HuH-7.5 (cell line): ENCODE measurements around the gene GIPC1.

Experiments used
- DNase-seq: peaks from one replicate; pipeline ENCODE4 v3.0.0; 2011; ENCODE audit warnings: low spot score

Gene GIPC1

DNA sequence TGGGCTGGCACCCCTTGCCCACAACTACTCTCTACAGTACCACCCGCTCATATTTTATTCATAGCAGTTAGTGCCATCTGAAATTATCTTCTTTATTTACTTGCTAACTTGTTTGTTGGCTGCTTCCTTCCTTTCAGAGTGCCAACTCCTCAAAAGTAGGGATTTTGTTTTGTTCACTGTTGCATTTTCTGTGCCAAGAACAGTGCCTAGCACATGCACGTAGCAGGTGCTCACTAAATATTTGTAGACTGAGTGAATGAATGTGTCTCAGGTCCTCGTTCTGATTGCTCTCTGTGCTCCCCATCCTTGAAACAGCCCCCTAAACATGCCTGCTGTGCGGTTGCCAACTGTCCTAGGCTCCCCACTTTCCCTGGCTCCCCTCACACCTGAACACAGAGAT is 1.5 kb downstream of the GIPC1 start:
- DNase-seq, result no peak

DNA sequence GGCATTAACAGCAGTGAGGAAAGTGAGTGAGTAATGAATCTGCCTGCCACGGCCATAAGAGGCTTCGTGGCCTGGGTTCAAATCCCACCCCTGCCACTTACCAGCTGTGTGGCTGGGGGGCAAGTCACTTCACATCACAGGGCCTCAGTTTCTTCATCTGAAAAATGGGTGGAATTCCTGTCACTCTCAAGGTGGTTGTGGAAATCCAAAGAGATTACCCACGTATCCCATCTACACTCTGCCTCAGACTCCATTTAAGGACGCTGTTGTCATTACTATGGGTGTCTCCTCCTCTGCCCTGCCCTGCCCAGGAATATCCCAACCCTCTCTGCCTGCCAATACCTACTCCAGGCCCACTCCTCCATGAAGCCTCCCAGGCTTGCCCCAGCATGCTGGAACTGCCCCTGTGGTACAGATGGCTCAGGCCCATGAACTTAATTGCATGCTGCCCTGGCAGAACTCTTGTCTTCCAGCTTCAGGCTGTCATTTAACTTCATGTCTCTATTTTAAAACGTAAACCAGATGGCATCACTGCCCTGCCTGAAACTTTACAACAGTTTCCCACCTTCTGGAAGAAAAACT is 3.1 kb downstream of the GIPC1 start:
- DNase-seq, result no peak

DNA sequence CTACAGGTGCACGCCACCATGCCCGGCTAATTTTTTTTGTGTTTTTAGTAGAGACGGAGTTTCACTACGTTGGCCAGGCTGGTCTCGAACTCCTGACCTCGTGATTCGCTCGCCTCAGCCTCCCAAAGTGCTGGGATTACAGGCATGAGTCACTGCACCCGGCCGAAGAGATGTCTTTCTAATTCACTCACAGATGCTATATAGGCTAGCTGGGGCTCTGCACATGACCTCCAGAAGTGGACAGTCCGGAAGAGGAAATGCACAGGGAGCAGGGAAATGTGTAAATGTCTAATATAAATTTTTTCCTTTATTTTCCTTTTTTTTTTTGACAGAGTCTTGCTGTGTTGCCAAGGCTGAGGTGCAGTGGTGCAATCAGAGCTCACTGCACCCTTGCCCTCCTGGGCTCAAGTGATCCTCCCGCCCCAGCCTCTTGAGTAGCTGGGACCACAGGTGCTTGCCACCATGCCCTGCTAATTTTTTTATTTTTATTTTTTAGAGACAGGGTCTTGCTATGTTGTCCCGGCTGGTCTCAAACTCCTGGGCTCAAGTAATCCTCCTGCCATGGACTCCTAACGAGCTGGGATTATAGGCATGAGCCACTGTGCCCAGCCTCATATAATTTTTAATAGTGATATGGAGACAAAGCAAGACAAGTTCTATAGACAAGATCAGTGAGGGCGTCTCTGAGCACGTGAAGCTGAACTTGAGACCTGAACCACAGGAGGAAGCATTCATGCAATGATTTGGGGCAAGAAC is 8.4 kb downstream of the GIPC1 start:
- no peak for DNase-seq

DNA sequence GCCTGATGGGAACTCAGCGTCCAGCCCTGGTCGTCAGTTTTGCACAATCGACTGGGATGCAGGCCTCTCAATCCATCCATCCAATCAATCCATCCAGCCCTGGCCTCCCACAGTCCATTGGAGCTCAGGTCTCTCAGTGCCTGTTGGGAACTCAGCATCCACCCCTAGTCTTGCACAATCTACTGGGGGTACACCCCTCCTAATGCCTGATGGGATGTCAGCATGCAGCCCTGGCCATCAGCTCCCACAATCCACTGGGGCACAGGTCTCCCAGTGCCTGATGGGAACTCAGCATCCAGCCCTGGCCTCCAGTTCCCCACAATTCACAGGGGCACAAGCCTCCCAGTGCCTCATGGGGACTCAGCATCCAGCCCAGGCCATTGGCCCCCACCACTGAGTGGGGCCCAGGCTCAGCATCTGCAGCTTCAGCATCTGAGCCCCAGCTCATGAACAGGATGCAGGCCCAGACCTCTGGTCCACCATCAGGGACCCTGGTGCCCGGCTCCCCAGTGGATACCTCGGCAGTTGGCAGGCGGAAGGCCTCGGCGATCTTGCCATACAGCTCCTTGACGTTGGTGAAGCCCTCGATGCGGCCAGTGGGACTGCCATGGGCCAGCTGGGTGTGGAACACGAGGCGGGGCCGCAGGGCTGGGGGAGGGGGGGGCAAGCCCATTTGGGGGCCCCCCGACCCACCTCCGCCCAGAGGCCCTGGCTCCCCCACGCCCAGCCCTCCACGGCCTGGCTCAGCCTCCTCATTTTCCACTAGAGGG is 13.6 kb downstream of the GIPC1 start:
- DNase-seq, result no peak

DNA sequence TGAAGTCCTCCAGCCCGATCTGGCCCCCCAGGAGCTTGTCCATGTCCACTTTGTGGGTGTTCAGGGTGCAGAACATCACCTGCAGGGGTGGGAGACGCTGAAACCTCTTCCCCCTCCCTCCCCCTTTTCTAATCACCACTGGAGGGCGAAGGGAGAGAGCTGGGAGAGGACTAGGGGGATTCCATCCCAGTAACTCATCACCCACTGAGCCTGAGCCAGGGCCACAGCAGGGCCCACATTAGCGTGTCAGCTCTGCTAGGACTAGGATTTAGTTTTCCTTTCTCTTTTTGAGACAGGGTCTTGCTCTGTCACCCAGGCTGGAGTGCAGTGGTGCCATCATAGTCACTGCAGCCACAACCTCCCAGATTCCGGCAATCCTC is 15.2 kb downstream of the GIPC1 start:
- peak; percentile 25 for DNase-seq

DNA sequence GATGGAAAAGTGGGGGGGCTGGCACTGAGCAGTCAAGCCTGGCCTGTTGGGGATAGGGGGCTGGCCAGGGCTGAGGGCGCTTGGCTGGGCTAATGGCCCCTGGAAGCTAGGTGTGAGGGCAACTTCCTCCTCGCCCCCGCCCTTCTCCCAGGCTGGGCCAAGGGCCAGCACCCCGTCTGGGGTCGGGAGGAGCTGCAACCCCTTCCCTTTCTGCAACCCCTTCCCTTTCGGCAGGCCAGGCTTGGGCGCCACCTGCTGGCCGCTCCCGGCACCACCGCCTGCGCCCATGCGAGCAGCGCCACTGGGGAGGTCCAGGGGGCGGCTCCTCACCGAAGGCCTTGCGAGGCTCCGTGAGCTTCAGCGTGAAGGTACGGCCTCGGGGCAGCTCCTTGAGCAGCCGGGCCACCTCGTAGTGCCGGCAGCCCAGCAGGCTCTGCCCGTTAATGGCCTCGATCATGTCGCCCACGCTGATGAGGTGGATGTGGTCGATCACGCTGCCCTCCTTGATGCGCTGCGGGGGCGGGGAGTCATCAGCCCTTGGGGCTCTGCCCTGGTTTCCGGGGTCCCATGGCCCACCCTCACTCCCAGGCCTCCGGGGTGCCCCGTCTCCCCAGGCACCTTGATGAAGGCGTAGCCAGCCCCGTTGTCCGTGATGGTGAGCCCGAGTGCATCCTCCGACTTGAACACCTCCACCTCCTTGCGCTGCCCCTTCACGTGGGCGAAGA is 15.8 kb downstream of the GIPC1 start:
- peak; percentile 86 for DNase-seq

DNA sequence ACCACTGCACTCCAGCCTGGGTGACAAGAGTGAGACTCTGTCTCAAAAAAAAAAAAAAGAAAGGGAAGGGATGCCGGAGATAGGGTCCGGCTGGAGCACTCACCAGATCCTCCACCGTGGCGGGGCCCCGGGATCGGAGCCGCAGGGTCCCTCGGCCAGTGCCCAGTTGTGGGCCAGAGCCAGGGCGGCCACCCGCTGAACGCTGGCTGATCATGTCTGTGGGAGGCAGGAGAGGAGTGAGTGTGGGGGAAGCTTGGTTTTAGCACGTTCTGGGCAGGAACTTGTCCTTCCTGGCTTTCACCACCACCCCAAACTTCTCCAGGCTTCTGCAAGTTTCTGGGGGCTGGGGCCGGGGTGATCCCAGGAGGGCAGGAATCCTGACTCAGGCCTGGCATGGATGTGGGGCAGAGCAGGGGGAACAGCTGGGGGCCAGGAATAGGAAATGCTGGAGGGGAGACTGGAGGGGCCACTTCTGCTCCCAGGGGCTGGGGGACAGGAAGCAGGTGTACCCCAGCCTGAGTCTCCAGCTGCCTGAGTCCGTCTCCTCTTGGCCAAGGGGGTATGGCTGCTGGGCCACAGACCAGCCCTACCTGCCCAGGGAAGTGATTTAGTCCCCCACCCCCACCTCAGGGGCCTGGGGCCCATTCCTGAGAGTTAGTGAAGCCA is 16.5 kb downstream of the GIPC1 start:
- DNase-seq, result no peak

DNA sequence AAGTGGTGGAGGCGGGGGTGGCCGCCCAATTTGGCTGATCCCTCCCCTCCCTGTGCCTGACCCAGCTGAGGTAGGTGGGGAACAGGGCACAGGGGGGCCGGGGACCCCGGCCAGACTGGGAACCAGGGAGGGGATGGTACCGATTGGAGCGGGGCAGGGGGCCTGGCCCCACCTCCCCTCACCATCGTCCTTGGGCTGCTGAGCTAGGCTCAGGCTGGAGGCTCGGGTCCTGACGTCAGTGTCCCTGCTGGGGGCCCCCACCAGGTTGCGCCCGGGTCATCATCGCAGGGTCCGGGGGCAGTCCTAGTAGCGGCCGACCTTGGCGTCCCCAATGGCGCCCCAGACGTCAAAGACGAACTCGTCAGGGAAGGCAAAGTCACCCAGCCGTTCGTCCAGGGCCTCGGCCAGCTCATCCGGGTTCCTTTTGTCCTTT is 17.8 kb downstream of the GIPC1 start:
- DNase-seq, result no peak

DNA sequence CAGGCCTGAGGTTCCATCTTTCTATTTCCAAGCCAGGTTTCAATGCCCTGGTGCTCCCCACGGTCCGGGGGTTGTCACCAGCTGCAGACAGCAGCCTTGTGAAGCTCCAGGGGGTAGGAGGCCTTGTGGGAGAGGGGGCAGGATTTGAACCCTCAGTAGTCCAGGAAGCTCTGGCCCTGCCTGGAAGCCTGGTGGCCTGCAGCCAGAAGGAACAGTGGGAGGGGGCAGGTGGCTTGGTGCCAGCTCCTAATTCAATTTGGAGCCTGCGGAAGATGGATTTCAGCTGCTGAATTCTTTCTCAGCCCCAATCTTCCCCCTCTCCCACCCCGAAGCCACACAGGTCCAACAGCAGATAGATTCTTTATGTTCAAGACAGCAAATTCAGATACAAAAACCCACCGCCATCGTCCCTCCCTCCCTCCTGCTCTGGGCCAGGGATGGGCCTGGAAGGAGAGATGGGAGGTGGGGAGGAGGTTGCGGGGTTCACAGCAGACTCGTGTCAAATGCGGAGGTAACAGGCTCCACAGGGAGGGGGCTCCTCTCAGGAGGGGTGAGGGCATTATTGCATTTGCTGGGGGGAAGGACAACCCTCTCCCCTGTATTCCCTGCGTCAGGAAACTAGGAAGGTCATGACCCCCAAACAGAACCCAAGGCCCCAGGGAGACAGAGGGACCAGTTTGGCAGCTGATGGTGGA is 18.4 kb downstream of the GIPC1 start:
- no peak for DNase-seq

DNA sequence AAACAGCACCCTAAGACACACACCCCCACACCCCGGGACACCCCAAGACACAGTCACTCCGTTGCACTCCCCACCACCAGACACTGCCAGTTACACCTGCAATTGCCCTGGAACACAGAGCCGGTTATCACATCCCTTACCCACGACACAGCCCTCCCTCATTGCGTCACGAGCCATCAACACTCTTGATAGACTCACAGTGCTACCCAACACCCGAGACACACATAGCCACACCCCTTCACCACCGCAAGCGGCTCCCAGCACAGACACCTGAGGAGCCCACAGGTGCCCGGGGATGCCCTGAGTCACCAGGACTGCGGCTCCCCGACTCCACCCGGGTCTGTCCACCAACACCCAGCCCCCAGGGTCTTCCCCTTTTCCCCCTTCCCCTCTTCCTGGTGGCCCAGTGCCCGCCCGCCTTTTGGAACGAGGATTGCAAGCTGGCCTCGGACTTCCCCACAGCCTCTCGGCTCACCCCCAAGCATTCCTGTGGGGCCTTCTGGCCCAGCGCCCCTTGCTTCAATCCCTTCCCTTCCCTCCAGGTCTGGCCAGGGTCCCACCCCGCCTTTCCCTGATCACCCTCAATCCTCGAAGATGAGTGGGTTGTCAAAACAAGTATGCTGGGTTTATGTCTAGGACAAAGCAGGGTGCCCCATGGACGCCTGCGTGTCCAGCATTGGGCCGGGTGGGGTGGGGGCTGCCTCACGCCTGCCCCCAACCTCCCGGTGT is 19.1 kb downstream of the GIPC1 start:
- DNase-seq, result peak; percentile 76

DNA sequence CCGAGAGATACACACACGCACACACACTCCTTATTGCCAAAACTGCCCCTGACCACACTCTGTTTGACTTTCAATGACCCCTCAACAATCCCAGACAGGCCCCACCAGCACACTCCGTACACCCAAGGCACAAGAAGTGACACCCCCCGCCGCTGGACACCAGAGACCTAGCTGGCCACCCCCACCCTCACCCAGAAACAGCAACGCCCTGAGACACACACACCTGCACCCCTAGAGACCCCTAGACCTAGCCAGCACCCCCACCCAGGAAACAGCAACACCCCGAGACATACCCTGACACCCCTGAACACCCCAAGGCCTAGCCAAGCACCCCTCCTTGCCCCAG is 19.6 kb downstream of the GIPC1 start:
- no peak for DNase-seq

DNA sequence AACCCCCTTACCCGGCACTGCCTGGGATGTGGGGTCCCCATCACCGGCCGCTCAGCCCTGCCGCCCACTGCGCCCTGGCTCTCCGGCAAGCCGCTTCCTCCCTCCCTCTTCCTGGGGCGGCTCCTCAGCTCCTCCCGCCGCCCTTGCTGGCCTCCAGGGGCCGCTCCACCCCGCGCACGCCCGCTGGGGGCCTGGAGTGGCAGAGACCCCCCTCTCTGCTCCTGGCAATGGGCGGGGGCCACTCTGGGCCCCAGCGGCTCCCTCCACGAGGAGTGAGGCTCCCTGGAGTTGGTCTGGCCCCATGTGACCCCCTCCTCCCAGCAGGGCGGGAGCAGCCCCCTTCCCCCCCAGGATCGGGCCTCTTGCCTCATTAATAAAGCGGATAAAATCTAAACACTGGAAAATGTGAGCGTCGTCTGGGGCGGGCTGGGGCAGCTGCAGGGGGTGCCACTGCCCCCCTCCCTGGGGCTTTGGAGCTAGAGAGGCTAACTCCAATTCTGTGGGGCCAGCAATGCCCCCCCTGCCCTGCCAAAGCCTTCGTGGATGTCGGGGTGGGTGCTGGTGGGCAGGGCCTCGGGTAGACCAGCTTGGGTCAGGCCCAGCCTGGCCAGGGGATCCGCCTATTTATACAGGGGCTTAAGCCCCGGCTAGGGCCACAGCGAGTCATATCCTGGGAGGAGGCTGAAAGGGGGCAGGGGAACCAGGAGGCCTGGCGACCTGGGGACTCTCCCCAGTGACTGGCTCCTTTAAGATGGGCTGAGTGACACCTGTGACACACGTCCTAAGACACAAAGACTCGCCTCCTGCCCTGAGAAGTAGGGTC is 20.5 kb downstream of the GIPC1 start, which contains the start of gene PTGER1:
Gene PTGER1 (minus strand): TSS at position 104 of the 823 bp plus-strand sequence. CDS start 1,034 bp downstream, outside the sequence.
- peak; percentile 37 for DNase-seq

DNA sequence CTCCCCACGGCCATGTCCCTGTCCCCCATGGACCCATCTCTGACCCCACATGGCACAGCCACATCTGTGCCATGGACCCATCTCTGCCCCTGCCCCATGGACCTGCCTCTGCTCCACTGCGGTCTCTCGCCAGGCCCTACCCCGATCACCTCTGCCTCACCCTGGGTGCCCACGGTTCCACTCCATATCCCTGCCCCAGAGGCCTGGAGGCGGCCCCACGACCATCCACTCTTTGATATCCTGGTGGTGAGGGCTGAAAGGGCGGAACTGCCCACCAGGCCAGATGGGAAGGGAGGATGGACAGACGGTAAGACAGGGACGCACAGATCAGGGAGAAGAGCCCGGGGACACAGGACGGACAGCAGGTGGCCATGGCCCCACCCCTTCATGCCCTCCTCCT is 21.1 kb downstream of the GIPC1 start:
- peak; percentile 30 for DNase-seq

DNA sequence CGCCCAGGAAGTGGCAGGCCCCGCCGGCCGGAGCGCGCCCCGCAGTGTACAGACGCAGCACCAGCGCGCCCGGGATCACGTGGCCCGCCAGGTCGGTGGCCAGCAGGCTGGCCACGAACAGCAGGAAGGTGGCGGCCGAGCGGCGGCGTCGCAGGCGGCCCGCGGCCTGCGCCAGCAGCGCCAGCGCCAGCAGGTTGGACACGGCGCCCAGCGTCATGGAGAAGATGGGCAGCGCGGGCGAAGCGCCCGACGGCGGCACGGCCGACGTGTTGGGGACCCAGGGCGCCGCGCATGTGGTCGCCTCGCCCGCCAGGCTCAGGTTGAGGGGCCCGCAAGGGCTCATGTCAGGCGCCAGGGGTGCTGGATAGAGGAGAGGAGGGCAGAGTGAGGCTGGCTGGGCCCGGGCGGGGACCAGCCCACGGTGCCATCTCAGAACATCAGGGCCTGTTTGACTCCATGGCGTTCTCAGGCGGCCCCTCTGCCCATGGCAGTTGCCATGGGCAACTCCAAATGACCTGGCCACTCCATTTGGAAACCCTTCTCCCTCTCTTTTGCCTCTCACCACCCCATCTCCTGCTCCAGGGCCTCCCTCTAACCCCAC is 21.8 kb downstream of the GIPC1 start:
- DNase-seq, result peak; percentile 28

DNA sequence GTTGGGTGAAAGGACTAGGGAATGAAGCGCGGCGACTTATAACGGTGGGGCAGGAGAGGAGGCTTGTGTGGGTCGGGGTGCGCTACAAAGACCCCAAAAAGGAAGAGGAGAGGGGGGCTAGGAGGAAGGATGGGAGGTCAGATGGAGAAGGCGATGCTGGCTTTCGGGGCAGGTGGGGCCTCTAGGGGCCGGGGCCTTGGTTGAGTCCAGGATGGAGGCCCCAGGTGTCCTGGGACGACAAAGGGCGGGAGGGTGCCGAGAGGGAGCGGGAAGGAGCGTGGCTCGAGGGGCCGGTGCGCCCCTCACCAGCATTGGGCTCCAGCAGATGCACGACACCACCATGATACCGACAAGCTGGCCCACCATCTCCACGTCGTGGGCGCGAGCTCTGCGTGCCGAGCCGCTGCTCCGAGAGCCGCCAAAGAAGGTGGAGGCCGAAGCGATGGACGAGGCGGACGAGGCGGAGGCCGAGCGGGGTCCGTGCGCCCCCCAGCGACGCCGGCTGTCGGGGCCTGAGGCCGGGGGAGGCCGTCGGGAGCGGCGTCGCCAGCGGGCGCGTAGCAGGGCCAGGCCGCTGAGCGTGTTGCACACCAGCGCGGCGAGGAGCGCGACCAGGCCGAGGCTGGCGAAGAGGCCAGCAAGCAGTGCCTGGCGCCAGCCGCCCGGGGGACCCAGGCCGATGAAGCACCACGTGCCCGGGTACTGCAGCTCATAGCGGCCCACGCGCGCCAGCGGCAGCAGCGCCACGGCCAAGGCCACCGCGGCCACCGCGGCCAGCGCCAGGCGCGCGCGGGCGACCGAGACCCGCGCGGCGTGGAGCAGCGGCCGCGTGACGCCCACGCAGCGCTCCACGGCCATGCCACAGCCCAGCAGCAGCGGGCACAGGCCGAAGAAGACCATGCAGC is 22.6 kb downstream of the GIPC1 start:
- peak; percentile 38 for DNase-seq

DNA sequence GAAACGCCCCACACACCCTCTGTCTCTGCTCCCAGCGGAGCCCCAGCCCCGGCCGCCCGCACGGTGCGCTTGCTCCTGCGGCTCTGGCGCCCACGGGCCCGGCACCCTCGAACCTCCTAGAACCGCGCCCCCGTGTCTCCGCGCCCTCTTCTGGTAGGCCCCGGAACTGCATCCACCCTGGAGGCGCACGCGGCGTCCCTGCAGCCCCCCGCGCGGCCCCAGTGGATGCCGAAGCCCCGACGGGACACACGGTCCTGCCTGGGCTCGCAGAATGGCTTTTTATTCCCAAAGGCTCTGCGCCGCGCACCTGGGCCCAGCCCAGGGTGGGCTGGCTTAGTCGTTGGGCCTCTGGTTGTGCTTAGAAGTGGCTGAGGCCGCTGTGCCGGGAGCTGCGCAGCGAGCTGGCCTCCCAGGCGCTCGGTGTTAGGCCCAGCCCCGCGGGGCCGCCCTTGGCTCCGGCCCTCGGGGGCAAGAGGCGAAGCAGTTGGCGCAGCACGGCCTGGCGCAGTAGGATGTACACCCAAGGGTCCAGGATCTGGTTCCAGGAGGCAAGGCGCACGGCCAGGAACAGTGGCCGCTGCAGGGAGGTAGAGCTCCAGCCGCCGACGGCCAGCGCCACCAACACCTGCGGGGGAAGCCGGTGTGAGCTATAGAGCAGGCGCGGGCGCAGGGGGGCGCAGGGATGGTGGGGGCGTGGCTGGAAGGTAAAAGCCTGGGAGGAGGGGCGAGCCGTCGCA is 23.6 kb downstream of the GIPC1 start:
- DNase-seq, result peak; percentile 97

DNA sequence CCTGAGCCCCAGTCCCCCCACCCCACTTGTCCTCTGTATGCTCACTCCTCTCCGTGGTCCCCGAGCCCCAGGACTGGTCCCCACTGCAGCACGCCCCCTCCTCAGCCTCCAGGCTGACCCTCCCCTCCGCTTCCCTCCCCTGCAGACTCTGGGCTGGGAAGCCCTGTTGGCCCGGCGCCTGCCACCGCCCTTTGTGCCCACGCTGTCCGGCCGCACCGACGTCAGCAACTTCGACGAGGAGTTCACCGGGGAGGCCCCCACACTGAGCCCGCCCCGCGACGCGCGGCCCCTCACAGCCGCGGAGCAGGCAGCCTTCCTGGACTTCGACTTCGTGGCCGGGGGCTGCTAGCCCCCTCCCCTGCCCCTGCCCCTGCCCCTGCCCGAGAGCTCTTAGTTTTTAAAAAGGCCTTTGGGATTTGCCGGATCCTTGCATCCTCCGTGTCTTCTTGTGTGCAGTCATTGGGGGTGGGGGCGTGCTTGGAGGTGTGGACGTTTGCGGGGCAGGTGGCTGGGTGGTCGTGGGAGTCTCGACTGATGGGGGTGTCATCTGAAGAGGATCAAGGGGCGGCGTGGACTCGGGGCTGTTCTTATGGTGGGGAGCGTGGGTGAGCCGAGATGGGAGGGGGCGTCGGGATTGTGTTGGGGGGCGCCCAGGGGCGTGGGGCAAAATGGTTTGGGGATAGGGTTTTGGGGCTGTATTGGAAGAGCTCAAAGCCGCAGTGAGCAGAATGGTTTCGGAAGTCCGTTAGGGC is 24.3 kb downstream of the GIPC1 start:
- DNase-seq, result no peak
